Transverse colon (tissue), 3 donors: Measurements from ENCODE around the gene ZSCAN5C.

Experiments used
- POLR2A ChIP-seq: fragments of 450-650 bp; IDR thresholded peaks from one replicate; pipeline ENCODE4 v1.6.1; 2016; ENCODE audit warnings: antibody characterized with exemption, mild to moderate bottlenecking, moderate library complexity
- TF ChIP-seq, protein P1 (sequence below), 5 experiments: fragments of 200-600 bp in 3 of 5; fragments of 450-650 bp in 2 of 5; sonication (generic) in 3 of 5; IDR thresholded peaks; 1 replicate in 2 of 5; 2 replicates in 3 of 5; pipeline ENCODE4 v1.5.1; 2016 to 2017; ENCODE audit warnings: antibody characterized with exemption in 5 of 5, inconsistent platforms in 3 of 5, mild to moderate bottlenecking in 2 of 5, moderate library complexity in 1 of 5

DNA sequence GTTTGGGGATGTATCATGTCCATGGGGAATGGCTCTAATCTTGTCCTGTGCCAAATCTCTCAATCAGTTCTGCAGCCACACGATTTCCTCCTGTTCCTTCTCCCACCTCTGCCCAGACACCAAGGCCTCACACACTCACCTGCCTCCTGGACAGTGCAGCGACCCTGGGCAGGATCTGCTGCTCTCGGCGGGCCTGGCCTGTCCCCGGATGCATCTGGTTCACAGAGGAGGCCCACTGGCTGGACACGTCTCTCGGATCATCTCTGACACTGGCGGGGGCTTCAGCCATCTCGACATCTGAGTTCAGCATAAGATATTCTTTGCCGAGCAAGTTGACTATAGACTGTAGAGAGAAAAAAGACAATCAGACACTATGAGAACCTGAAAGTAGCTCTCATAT is 10.4 kb upstream of the ZSCAN5C start:
- no peak for TF ChIP-seq POLR2A
- TF ChIP-seq, protein P1, sequence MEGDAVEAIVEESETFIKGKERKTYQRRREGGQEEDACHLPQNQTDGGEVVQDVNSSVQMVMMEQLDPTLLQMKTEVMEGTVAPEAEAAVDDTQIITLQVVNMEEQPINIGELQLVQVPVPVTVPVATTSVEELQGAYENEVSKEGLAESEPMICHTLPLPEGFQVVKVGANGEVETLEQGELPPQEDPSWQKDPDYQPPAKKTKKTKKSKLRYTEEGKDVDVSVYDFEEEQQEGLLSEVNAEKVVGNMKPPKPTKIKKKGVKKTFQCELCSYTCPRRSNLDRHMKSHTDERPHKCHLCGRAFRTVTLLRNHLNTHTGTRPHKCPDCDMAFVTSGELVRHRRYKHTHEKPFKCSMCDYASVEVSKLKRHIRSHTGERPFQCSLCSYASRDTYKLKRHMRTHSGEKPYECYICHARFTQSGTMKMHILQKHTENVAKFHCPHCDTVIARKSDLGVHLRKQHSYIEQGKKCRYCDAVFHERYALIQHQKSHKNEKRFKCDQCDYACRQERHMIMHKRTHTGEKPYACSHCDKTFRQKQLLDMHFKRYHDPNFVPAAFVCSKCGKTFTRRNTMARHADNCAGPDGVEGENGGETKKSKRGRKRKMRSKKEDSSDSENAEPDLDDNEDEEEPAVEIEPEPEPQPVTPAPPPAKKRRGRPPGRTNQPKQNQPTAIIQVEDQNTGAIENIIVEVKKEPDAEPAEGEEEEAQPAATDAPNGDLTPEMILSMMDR (IDR thresholded peaks at IDR 0.05) = no peak
